Stimulated activated effector memory CD8-positive, alpha-beta T cell treated with anti-CD3 and anti-CD28 coated beads, Interleukin-12 subunit alpha, Interleukin-12 subunit beta, amount 100 ng/mL, for 72 hours (primary cell): ENCODE results near the gene ADCY9.
"Not testable (repeated sequence)": the region's sequence is repeated elsewhere in the genome, so short reads cannot be mapped to it uniquely, and the experiment has no call there.

Experiments used
- ATAC-seq: fragments of 150-1000 bp; cut with Tn5 transposase; 2 replicates; pipeline ENCODE4 v1.10.0; 2021
- DNase-seq, 2 donors: peaks; one replicate each; pipeline ENCODE4 v3.0.0; 2021 to 2022; ENCODE audit warnings: low spot score in 2 of 2
- H3K27ac Mint-ChIP-seq: one replicate; pipeline ENCODE4 v1.8.0; 2022; ENCODE audit warnings: mild to moderate bottlenecking, mixed read lengths
- H3K36me3 Mint-ChIP-seq: one replicate; pipeline ENCODE4 v1.8.0; 2022; ENCODE audit warnings: mild to moderate bottlenecking, mixed read lengths
- H3K4me1 Mint-ChIP-seq: one replicate; pipeline ENCODE4 v1.8.0; 2022; ENCODE audit warnings: mixed read lengths
- H3K4me3 Mint-ChIP-seq: one replicate; pipeline ENCODE4 v1.8.0; 2022; ENCODE audit warnings: mild to moderate bottlenecking, mixed read lengths
- H3K9me3 Mint-ChIP-seq: one replicate; pipeline ENCODE4 v1.8.0; 2022; ENCODE audit warnings: mixed read lengths

The ADCY9 gene

GRCh38 chr16:4051591-4051990 lies 64.7 kb downstream of the ADCY9 start:
- peaks cover 13% of the 10 kb centered on the region for H3K4me1 Mint-ChIP-seq
- DNase-seq (no peak), ATAC-seq (no peak)
- no peak overlapping the region for H3K27ac Mint-ChIP-seq
- no peaks in the 10 kb centered on the region for H3K9me3 Mint-ChIP-seq
- H3K4me3 Mint-ChIP-seq: no peak overlapping the region
- H3K36me3 Mint-ChIP-seq: no peaks in the 10 kb centered on the region

DNA sequence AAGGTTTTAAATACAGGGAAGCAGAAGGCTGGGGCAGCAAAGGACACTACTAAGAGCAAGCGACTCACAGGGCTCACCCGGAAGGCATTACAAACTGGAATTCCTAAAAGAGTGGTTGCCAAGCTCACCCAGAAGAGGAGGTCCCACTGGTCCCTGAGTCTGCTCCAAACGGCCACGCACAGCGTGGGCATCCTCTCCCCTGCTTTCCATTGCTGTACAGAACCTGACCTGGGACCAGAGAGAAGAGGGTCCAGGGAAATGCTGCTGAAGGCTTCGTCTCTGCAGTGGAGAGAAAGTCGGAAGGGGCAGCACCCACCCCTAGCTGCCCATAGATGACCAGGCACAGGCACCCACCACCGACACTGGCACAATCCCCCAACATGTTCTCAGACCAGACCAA lies 67.2 kb downstream of the ADCY9 start:
- H3K36me3 Mint-ChIP-seq: no peaks in the 10 kb centered on the region
- peaks cover 21% of the 10 kb centered on the region for H3K4me1 Mint-ChIP-seq
- H3K4me3 Mint-ChIP-seq: no peak overlapping the region
- no peaks in the 10 kb centered on the region for H3K9me3 Mint-ChIP-seq
- H3K27ac Mint-ChIP-seq: no peak overlapping the region
- ATAC-seq: no peak
- no peak for DNase-seq

GRCh38 chr16:4048481-4048880 lies 67.8 kb downstream of the ADCY9 start:
- H3K27ac Mint-ChIP-seq: no peak overlapping the region
- no peak overlapping the region for H3K4me3 Mint-ChIP-seq
- ATAC-seq (no peak), DNase-seq (no peak)
- H3K9me3 Mint-ChIP-seq: no peaks in the 10 kb centered on the region
- H3K36me3 Mint-ChIP-seq: no peaks in the 10 kb centered on the region
- peaks cover 20% of the 10 kb centered on the region for H3K4me1 Mint-ChIP-seq

GRCh38 chr16:4046221-4046620 lies 70.0 kb downstream of the ADCY9 start:
- no peak for DNase-seq
- Mint-ChIP-seq H3K9me3 (no peaks in the 10 kb centered on the region), H3K36me3 (no peaks in the 10 kb centered on the region)

DNA sequence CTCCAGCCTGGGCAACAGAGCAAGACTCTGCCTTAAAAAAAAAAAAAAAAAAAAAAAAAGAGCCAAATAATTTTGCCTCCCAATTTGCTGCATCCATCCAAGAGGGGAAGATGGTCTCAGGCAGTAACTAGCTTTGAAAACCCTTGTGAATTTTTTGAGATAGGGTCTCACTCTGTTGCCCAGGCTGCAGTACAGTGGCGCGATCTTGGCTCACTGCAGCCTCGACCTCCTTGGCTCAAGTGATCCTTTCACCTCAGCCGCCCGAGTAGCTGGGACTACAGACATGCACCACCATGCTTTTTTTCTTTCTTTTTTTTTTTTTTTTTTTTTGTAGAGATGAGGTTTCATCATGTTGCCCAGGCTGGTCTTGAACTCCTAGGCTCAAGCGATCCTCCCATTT lies 70.7 kb downstream of the ADCY9 start:
- H3K4me3 Mint-ChIP-seq, ATAC-seq, H3K36me3 Mint-ChIP-seq, H3K9me3 Mint-ChIP-seq, DNase-seq, H3K27ac Mint-ChIP-seq: not testable (repeated sequence)
- H3K4me1 Mint-ChIP-seq: peaks cover 13% of the 10 kb centered on the region

More at GRCh38 chr16:4046221-4046620, 70.0 kb downstream of the ADCY9 start:
- H3K4me1 Mint-ChIP-seq: peaks cover 13% of the 10 kb centered on the region
- no peak overlapping the region for H3K4me3 Mint-ChIP-seq
- no peak for ATAC-seq
- no peak overlapping the region for H3K27ac Mint-ChIP-seq

DNA sequence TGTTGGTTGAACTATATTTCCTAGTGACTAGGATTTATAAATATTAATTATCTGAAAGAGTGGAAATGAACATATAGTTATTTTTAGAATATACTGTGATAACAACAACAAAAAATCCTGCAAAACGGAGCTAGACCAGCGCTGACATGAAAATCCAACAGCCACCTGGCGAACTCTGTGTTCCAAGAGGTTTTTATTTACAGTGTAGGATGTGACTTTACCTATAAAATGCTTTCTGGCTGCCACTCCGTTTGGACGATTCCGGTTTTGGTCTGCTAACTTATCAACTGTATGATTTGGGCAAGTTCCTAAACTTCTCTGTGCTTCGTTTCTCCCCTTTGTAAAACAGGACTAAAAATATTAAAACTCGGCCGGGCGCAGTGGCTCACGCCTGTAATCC lies 73.7 kb downstream of the ADCY9 start:
- no peaks in the 10 kb centered on the region for H3K36me3 Mint-ChIP-seq
- H3K9me3 Mint-ChIP-seq: no peaks in the 10 kb centered on the region
- H3K4me3 Mint-ChIP-seq: no peak overlapping the region
- no peak for DNase-seq
- peaks cover 17% of the 10 kb centered on the region for H3K4me1 Mint-ChIP-seq
- no peak overlapping the region for H3K27ac Mint-ChIP-seq
- no peak for ATAC-seq

DNA sequence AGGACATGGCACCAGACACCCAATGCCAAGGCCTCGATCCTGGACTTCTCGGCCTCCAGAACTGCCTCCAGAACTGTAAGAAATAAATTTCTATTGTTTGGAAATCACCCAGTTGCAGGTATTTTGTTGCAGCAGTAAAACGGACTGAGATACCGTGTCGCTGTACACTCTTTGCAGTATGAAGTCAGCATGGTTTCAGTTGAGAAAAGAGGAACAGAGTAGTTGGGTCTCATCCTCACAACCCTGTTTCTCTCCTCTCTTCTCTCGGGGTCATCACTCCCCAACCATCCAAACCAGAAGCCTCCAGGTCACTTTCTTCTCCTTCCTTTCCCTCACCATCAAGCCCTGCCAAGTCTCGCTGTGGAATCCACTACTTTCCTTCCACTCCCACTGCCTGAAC lies 77.8 kb downstream of the ADCY9 start:
- ATAC-seq (no peak), DNase-seq (no peak)
- Mint-ChIP-seq H3K9me3 (no peaks in the 10 kb centered on the region), H3K36me3 (no peaks in the 10 kb centered on the region), H3K4me3 (no peak overlapping the region), H3K27ac (no peak overlapping the region), H3K4me1 (peaks cover 9% of the 10 kb centered on the region)

DNA sequence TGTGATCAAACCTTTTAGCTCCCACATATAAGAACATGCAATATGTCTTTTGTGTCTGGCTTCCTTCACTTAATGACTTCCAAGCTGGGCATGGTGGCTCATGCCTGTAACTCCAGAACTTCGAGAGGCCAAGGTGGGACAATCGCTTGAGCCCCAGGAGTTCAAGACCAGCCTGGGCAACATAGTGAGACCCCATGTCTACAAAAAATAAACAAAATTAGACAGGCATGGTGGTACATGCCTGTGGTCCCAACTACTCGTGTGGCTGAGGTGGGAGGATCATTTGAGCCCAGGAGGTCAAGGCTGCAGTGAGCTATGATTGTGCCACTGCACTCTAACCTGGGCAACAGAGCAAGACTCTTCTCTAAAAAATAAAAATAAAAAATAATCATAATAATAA lies 79.3 kb downstream of the ADCY9 start:
- not testable (repeated sequence) for H3K27ac Mint-ChIP-seq, H3K4me3 Mint-ChIP-seq, ATAC-seq, H3K9me3 Mint-ChIP-seq, DNase-seq, H3K36me3 Mint-ChIP-seq
- peaks cover 18% of the 10 kb centered on the region for H3K4me1 Mint-ChIP-seq

- ATAC-seq (no peak), DNase-seq (no peak)
- H3K27ac Mint-ChIP-seq: no peak overlapping the region
- no peak overlapping the region for H3K4me3 Mint-ChIP-seq
- peaks cover 5% of the 10 kb centered on the region for H3K36me3 Mint-ChIP-seq
- H3K4me1 Mint-ChIP-seq: peaks cover 31% of the 10 kb centered on the region
- no peaks in the 10 kb centered on the region for H3K9me3 Mint-ChIP-seq
These were observed 81.3 kb downstream of the ADCY9 start for GRCh38 chr16:4034963-4035362.

GRCh38 chr16:4033951-4034350 lies 82.3 kb downstream of the ADCY9 start:
- Mint-ChIP-seq H3K4me1 (peaks cover 31% of the 10 kb centered on the region), H3K36me3 (peaks cover 5% of the 10 kb centered on the region), H3K27ac (no peak overlapping the region), H3K9me3 (no peaks in the 10 kb centered on the region), H3K4me3 (no peak overlapping the region)
- DNase-seq (no peak), ATAC-seq (no peak)

DNA sequence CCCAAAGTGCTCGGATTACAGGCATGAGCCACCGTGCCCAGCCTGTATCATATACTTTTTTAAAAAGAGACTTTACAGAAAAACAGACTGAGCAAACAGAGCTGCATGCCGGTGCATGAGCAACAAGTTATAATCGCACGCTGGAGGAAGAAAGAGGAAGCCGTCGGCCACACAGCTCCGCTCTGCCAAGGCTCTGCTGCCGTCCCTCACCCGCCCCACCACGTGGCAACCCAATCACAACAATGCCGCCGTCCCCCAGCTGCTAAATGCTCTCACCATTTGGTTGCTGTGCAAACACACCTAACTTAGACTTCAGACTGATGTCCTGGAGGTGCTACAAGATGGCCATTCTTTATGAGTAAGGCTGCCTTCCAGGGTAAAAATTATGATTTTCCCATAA lies 83.5 kb downstream of the ADCY9 start:
- peak; percentile 64 for ATAC-seq

GRCh38 chr16:4028144-4028543 lies 88.1 kb downstream of the ADCY9 start:
- no peak overlapping the region for H3K27ac Mint-ChIP-seq
- no peak for ATAC-seq
- no peak overlapping the region for H3K4me3 Mint-ChIP-seq
- H3K9me3 Mint-ChIP-seq: no peaks in the 10 kb centered on the region
- H3K36me3 Mint-ChIP-seq: peaks cover 5% of the 10 kb centered on the region
- no peak for DNase-seq
- peaks cover 36% of the 10 kb centered on the region for H3K4me1 Mint-ChIP-seq

More for the DNA sequence above, 83.5 kb downstream of the ADCY9 start:
- peak overlapping the region; percentile 4 for H3K4me3 Mint-ChIP-seq
- H3K27ac Mint-ChIP-seq: no peak overlapping the region
- DNase-seq: peak in 1 of 2 donors; percentile 50
- no peaks in the 10 kb centered on the region for H3K9me3 Mint-ChIP-seq
- H3K36me3 Mint-ChIP-seq: peaks cover 5% of the 10 kb centered on the region
- peaks cover 27% of the 10 kb centered on the region for H3K4me1 Mint-ChIP-seq

DNA sequence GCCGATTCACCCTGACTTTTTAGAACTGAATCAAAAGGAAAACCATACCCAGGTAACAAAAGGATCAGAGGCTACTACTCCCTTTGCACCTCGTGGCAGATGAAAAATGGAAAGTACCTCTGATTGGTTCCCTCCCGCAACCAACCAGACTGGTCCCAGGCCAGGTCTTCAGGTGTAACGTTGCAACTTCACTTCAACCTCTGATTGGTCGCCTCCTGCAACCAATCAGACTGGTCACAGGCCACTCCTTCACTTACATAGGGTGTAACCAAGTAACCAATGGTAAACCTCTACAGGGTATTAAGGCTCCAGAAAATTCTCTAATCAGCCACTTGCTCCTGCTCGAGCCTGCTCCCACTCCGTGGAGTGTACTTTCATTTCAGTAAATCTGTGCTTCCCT lies 89.4 kb downstream of the ADCY9 start:
- Mint-ChIP-seq H3K4me3 (no peak overlapping the region), H3K4me1 (peaks cover 29% of the 10 kb centered on the region), H3K9me3 (no peaks in the 10 kb centered on the region), H3K36me3 (peaks cover 5% of the 10 kb centered on the region), H3K27ac (no peak overlapping the region)
- DNase-seq: no peak
- ATAC-seq: no peak

- H3K27ac Mint-ChIP-seq: no peak overlapping the region
- no peaks in the 10 kb centered on the region for H3K9me3 Mint-ChIP-seq
- H3K4me1 Mint-ChIP-seq: peaks cover 29% of the 10 kb centered on the region
- no peak overlapping the region for H3K4me3 Mint-ChIP-seq
- peaks cover 3% of the 10 kb centered on the region for H3K36me3 Mint-ChIP-seq
- ATAC-seq (no peak), DNase-seq (no peak)
These were observed 90.8 kb downstream of the ADCY9 start for GRCh38 chr16:4025428-4025827.

- Mint-ChIP-seq H3K36me3 (no peaks in the 10 kb centered on the region), H3K27ac (peak overlapping the region; percentile 6), H3K9me3 (no peaks in the 10 kb centered on the region), H3K4me3 (no peak overlapping the region), H3K4me1 (peaks cover 33% of the 10 kb centered on the region)
- DNase-seq (no peak), ATAC-seq (no peak)
These were observed 94.3 kb downstream of the ADCY9 start for GRCh38 chr16:4021916-4022315.

DNA sequence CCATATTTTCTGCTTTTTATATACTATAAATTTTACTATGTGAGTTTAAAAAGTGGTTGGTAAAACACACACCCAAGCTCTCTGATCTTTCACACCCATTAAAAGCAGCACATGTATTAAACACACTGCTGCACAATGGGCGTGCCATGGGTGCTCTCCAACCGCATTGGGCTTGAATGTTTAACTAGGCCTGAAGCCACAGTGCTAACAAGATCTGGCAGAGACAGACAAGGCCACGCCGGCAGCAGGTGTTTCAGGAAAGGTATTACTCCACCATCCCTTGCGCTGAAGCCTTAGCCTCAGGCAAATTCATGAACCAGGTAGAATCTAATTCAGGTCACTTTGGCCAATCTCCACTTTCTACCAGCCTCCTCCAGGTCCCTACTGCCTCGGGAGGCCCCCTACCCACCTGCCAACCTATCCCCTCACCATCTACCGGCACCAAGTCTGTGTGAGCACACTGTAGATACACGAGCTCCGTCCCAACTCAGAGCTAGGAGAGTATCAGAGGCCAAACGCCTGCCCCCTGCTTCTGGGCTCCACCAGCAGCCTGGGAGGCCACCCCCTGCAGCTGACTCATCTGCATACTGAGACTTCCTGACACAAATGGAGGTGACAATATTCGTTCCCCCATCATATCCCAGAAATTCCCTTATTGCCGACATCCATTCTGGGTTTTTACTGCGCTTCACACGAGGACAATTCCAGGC lies 95.0 kb downstream of the ADCY9 start:
- H3K4me1 Mint-ChIP-seq: peaks cover 40% of the 10 kb centered on the region
- H3K4me3 Mint-ChIP-seq: no peak overlapping the region
- peak overlapping the region; percentile 6 for H3K27ac Mint-ChIP-seq
- H3K9me3 Mint-ChIP-seq: no peaks in the 10 kb centered on the region
- no peak for DNase-seq
- ATAC-seq: no peak
- H3K36me3 Mint-ChIP-seq: no peaks in the 10 kb centered on the region
